Measurements from ENCODE around the gene ZDHHC17. TPM values are rescaled to one million over a fixed set of nuclear protein-coding genes. Genes with fewer than 3 reads are reported as not detected.

The ZDHHC17 gene
- total and polyA plus RNA-seq, 4 donors, result 60.7 to 201 (median 88.2) TPM

DNA sequence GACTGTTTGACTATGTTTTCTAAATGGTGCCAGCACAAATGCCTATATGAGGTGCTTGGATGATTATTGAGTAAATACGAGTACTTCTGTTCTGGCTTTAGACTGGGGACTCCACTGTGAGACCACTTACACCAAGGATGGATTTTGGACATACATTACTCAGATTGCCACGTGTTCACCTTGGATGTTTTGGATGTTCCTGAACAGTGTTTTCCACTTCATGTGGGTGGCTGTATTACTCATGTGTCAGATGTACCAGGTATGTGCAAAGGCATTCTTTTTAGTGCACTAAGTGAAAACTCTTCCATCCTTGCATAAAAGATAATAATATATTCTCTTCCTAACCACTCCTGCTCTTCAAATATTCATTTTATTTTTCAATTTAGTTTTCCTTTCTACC lies 84.2 kb downstream of the ZDHHC17 start:
- 93% methylated on average over 2 of the region's 2 CpGs for WGBS (ENCODE audit: insufficient coverage)
- peaks cover 10% of the 10 kb centered on the region for H3K36me3 ChIP-seq (ENCODE audit: control insufficient read depth, insufficient read depth, low read length)
- no peak overlapping the region for H3K27ac ChIP-seq (ENCODE audit: low read depth, low read length)

DNA sequence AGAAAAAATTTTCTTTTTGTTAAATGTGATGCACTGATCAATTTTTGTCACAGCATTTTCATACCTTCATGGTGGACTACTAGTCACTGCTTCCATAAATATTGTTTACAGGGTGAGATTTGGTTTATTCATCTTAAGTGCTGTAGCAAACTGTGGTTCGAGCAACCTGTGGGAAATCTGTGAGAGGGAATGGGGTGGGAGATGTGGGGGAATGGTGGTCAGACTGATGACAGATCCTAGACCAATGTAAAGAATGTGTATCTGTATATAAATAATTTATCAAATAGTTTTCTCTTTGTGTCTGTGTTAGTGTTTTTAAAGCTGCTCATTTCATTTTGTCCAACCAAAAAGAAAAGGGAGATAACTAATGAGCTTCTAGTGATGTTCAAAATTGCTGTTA lies 88.2 kb downstream of the ZDHHC17 start:
- Histone ChIP-seq H3K27ac (ENCODE audit: low read depth, low read length) (no peak overlapping the region), H3K4me1 (ENCODE audit: control insufficient read depth, insufficient read depth, low read length) (no peaks in the 10 kb centered on the region), H3K4me3 (ENCODE audit: low read depth, low read length) (no peak overlapping the region), H3K9me3 (ENCODE audit: control insufficient read depth, insufficient read depth, low read length) (no peaks in the 10 kb centered on the region), H3K27me3 (ENCODE audit: control insufficient read depth, insufficient read depth, low read length) (no peaks in the 10 kb centered on the region), H3K36me3 (ENCODE audit: control insufficient read depth, insufficient read depth, low read length) (peaks cover 10% of the 10 kb centered on the region)
- no peak for DNase-seq (ENCODE audit: low read depth in 4 of 6, low spot score in 6 of 6)
- 100% methylated on average over 1 of the region's 1 CpG for WGBS (ENCODE audit: insufficient coverage)

More for the DNA sequence above, 84.2 kb downstream of the ZDHHC17 start:
- no peak for DNase-seq (ENCODE audit: low read depth in 4 of 6, low spot score in 6 of 6)
- H3K4me3 ChIP-seq (ENCODE audit: low read depth, low read length), result no peak overlapping the region
- no peaks in the 10 kb centered on the region for H3K27me3 ChIP-seq (ENCODE audit: control insufficient read depth, insufficient read depth, low read length)
- H3K9me3 ChIP-seq (ENCODE audit: control insufficient read depth, insufficient read depth, low read length), result no peaks in the 10 kb centered on the region
- H3K4me1 ChIP-seq (ENCODE audit: control insufficient read depth, insufficient read depth, low read length), result no peaks in the 10 kb centered on the region

DNA sequence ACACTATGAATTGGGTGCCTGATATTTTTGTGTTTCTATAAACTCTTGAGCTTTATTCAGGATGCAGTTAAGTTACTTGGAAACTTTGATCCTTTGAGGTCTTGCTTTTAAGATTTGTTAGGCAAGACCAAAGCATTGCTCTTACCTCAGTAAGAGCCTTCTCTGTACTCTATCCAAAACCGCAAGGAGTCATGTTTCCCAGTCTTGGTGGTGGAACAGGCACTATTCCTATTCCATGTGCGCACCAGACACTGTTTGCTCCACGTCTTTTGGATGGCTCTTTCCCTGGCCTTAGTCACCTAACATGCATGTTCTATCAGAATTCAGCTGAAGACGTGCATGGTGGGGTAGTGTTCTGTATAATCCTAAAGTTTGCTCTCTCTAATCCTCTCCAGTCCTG lies 91.4 kb downstream of the ZDHHC17 start:
- no peaks in the 10 kb centered on the region for H3K4me1 ChIP-seq (ENCODE audit: control insufficient read depth, insufficient read depth, low read length)
- H3K27ac ChIP-seq (ENCODE audit: low read depth, low read length), result no peak overlapping the region
- H3K27me3 ChIP-seq (ENCODE audit: control insufficient read depth, insufficient read depth, low read length), result no peaks in the 10 kb centered on the region
- no peak for DNase-seq (ENCODE audit: low read depth in 4 of 6, low spot score in 6 of 6)
- H3K36me3 ChIP-seq (ENCODE audit: control insufficient read depth, insufficient read depth, low read length), result peaks cover 2% of the 10 kb centered on the region
- WGBS (ENCODE audit: insufficient coverage), result 93% methylated on average over 3 of the region's 4 CpGs
- H3K4me3 ChIP-seq (ENCODE audit: low read depth, low read length), result no peak overlapping the region
- no peaks in the 10 kb centered on the region for H3K9me3 ChIP-seq (ENCODE audit: control insufficient read depth, insufficient read depth, low read length)

DNA sequence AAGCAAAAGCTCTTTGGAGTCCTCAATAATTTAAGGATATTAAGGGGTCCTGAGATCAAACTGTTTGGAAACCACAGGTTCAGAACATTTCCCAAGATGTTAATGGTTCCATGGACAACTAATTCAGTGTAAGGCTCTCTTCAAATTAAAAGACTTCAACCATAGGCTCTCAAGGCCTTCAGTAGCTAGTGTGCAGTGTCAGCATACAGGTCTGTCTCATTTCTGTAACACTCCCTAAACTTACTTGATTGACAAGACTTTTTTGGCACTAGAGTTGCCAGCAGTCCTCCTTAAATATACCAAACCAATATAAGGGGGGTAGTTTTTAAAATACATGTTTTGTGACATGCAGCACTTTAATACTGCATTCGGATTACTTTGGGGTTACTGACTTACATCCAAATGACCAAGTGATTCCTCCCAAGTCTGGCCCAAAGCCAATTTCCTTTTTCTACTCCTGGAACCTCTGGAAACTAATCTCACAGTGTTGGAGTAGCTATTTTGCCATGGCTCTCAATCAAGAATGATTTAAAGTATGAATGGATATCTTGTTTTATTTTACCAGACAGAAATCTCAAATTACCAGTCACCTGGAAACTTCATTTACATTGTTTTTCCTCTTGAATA lies 92.2 kb downstream of the ZDHHC17 start:
- no peak for DNase-seq (ENCODE audit: low read depth in 4 of 6, low spot score in 6 of 6)
- H3K27me3 ChIP-seq (ENCODE audit: control insufficient read depth, insufficient read depth, low read length), result no peaks in the 10 kb centered on the region
- WGBS (ENCODE audit: insufficient coverage), result no CpG with 5 or more reads among the region's 1 CpG

DNA sequence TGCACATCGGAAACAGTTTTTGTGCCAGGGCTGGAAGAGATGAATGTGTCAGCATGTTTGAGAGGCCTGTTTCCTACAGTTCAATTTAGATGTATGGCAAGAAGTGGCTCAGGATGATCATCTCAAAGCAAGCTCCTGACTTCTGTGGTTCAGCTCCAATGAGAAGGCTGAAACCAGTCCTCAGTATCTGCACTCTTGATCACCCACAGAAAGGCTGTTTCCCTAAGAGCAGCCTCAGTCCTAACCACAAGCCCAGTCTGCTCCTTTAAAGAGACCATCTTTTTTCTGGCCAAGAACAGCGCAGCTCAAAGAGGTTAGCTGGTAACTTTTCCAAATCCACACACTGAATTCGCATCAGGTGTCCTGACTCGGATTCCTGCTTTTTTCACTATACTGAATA lies 95.7 kb downstream of the ZDHHC17 start:
- Histone ChIP-seq H3K4me1 (ENCODE audit: control insufficient read depth, insufficient read depth, low read length) (no peaks in the 10 kb centered on the region), H3K27me3 (ENCODE audit: control insufficient read depth, insufficient read depth, low read length) (no peaks in the 10 kb centered on the region), H3K36me3 (ENCODE audit: control insufficient read depth, insufficient read depth, low read length) (no peaks in the 10 kb centered on the region), H3K9me3 (ENCODE audit: control insufficient read depth, insufficient read depth, low read length) (no peaks in the 10 kb centered on the region), H3K4me3 (ENCODE audit: low read depth, low read length) (no peak overlapping the region), H3K27ac (ENCODE audit: low read depth, low read length) (no peak overlapping the region)
- 61% methylated on average over 3 of the region's 4 CpGs for WGBS (ENCODE audit: insufficient coverage)
- DNase-seq (ENCODE audit: low read depth in 4 of 6, low spot score in 6 of 6), result no peak

More for the DNA sequence above, 92.2 kb downstream of the ZDHHC17 start:
- H3K4me3 ChIP-seq (ENCODE audit: low read depth, low read length), result no peak overlapping the region
- H3K36me3 ChIP-seq (ENCODE audit: control insufficient read depth, insufficient read depth, low read length), result no peaks in the 10 kb centered on the region
- no peaks in the 10 kb centered on the region for H3K4me1 ChIP-seq (ENCODE audit: control insufficient read depth, insufficient read depth, low read length)
- no peaks in the 10 kb centered on the region for H3K9me3 ChIP-seq (ENCODE audit: control insufficient read depth, insufficient read depth, low read length)
- H3K27ac ChIP-seq (ENCODE audit: low read depth, low read length), result no peak overlapping the region

DNA sequence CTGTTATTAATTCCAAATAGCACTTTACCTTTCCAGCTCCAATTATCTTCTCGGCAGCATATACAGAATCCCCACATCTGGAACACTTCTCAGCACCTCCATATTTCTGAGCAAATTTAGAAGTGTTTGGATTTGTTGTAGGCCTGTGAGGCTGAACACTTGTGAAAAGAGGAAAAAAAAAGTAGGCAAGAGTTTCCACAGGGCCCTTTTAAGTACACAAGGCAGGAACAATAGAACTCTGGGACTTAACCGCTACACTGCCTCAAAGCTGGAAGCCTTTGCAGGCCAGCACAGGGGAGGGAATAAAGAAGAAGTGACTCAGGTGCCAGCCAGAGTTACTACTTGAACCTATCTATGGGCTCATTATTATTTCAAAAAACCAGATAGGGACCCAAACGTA lies 96.3 kb downstream of the ZDHHC17 start:
- H3K4me3 ChIP-seq (ENCODE audit: low read depth, low read length), result no peak overlapping the region
- H3K4me1 ChIP-seq (ENCODE audit: control insufficient read depth, insufficient read depth, low read length), result no peaks in the 10 kb centered on the region
- DNase-seq (ENCODE audit: low read depth in 4 of 6, low spot score in 6 of 6), result no peak
- H3K27ac ChIP-seq (ENCODE audit: low read depth, low read length), result no peak overlapping the region
- H3K36me3 ChIP-seq (ENCODE audit: control insufficient read depth, insufficient read depth, low read length), result no peaks in the 10 kb centered on the region
- H3K9me3 ChIP-seq (ENCODE audit: control insufficient read depth, insufficient read depth, low read length), result no peaks in the 10 kb centered on the region
- WGBS (ENCODE audit: insufficient coverage), result no CpG with 5 or more reads among the region's 3 CpGs
- H3K27me3 ChIP-seq (ENCODE audit: control insufficient read depth, insufficient read depth, low read length), result no peaks in the 10 kb centered on the region

DNA sequence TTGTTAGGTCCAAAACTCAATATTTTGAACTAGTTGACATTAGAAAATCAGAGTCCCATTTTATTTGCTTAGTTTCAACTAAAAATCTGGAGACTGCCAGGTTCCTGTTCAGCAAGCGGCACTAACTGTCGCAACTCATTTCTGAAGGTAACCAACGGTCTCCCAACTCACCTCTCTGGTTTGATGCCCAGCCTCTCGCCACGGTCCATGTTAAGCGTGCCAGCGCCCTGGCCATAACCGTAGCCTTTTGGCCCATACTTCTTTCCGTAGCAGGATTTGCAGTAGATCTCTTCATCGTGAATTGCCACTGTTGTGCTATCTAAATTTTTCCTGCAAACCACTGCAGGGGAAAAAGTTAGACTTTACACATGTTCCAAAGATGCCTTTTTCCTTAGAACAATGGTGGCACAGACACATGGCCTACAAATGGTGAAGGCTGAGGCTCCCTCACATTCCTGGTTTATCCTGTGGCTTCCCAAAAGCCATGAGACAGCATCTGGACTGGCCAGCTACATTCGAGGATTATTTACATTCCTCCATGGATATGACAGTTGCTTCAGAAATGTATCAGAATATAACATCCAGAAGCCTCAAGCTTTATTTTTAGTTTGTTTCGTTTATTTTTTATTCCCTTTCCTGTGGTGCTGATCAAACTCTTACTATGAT lies 99.2 kb downstream of the ZDHHC17 start:
- no peaks in the 10 kb centered on the region for H3K9me3 ChIP-seq (ENCODE audit: control insufficient read depth, insufficient read depth, low read length)
- 98% methylated on average over 10 of the region's 12 CpGs for WGBS (ENCODE audit: insufficient coverage)
- H3K27me3 ChIP-seq (ENCODE audit: control insufficient read depth, insufficient read depth, low read length), result no peaks in the 10 kb centered on the region
- H3K27ac ChIP-seq (ENCODE audit: low read depth, low read length), result no peak overlapping the region
- H3K4me3 ChIP-seq (ENCODE audit: low read depth, low read length), result no peak overlapping the region
- H3K36me3 ChIP-seq (ENCODE audit: control insufficient read depth, insufficient read depth, low read length), result no peaks in the 10 kb centered on the region
- no peak for DNase-seq (ENCODE audit: low read depth in 4 of 6, low spot score in 6 of 6)
- peaks cover 5% of the 10 kb centered on the region for H3K4me1 ChIP-seq (ENCODE audit: control insufficient read depth, insufficient read depth, low read length)

DNA sequence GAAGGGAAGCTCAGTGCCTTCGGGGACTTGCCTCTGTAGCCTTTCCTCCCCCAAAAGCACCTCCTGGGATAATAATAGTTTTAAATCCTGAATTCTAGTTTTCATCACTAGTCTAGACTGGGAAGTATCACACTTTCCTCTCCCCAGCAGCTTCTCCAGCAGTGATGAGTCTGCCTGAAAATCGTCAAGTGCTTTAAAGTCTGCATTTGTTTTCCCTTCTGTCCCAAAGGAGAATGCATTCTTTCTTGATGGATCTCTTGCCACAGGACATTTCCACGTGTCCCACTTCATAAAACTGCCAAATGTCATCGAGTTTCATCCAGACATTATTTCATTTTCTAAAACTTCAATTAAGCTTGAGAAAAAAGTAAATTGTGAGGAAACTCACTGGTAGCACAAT lies 99.9 kb downstream of the ZDHHC17 start:
- 18% methylated on average over 1 of the region's 4 CpGs for WGBS (ENCODE audit: insufficient coverage)
- H3K4me3 ChIP-seq (ENCODE audit: low read depth, low read length), result no peak overlapping the region
- peaks cover 5% of the 10 kb centered on the region for H3K4me1 ChIP-seq (ENCODE audit: control insufficient read depth, insufficient read depth, low read length)
- no peaks in the 10 kb centered on the region for H3K9me3 ChIP-seq (ENCODE audit: control insufficient read depth, insufficient read depth, low read length)
- no peak overlapping the region for H3K27ac ChIP-seq (ENCODE audit: low read depth, low read length)
- no peak for DNase-seq (ENCODE audit: low read depth in 4 of 6, low spot score in 6 of 6)
- H3K36me3 ChIP-seq (ENCODE audit: control insufficient read depth, insufficient read depth, low read length), result no peaks in the 10 kb centered on the region
- no peaks in the 10 kb centered on the region for H3K27me3 ChIP-seq (ENCODE audit: control insufficient read depth, insufficient read depth, low read length)

DNA sequence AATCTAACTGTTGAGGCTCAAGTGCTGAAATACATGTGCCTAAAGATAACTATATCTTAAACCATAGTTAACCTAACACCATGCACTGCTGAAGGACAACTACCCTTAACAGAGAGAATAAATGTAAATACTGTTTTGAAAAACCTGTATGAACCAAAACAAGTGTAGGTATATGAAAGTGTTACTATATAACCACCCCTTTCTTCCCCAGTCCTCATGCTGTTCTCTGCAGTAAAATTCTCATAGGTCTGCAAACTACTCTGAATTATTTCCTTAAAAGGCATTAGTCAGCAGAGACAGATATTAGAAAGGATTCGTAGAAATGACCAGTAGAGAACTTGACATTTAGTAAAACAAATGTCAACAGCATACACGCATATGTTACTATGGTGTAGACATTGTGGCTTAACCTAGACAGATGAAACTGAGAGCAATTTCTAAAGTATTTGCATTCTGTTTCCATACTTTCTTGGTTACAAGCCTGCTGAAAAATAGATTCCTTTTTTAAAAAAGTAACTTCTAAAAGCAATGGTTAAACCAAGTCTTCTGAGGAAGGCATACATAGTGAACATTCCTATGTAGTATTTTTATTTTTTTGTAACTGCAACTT lies 101.0 kb downstream of the ZDHHC17 start:
- H3K27ac ChIP-seq (ENCODE audit: low read depth, low read length), result no peak overlapping the region
- H3K4me3 ChIP-seq (ENCODE audit: low read depth, low read length), result no peak overlapping the region
- no CpG with 5 or more reads among the region's 2 CpGs for WGBS (ENCODE audit: insufficient coverage)
- no peaks in the 10 kb centered on the region for H3K36me3 ChIP-seq (ENCODE audit: control insufficient read depth, insufficient read depth, low read length)
- H3K9me3 ChIP-seq (ENCODE audit: control insufficient read depth, insufficient read depth, low read length), result no peaks in the 10 kb centered on the region
- no peaks in the 10 kb centered on the region for H3K27me3 ChIP-seq (ENCODE audit: control insufficient read depth, insufficient read depth, low read length)
- H3K4me1 ChIP-seq (ENCODE audit: control insufficient read depth, insufficient read depth, low read length), result peaks cover 5% of the 10 kb centered on the region
- no peak for DNase-seq (ENCODE audit: low read depth in 4 of 6, low spot score in 6 of 6)

DNA sequence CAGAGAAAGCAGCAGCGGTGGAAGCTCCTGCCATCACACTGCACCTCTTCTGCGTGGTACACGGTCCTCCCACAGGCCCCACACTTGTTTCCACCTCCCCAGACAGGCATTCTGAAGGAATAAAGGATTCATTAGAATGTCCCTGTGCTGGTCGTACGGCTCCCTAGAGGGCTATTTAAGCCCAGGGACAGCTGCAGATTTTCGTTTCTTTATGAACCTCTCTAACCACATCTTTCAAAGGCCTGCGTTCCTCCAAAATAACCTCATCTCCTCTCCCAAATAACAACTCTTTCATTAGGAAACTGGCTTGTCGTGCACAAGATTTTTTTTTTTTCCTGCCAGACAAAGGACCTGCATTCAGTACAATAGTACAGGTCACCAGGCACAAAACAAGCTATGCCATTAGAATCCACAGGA lies 102.2 kb downstream of the ZDHHC17 start:
- 20% methylated on average over 7 of the region's 8 CpGs for WGBS (ENCODE audit: insufficient coverage)
- H3K27ac ChIP-seq (ENCODE audit: low read depth, low read length), result no peak overlapping the region
- no peak overlapping the region for H3K4me3 ChIP-seq (ENCODE audit: low read depth, low read length)
- no peaks in the 10 kb centered on the region for H3K36me3 ChIP-seq (ENCODE audit: control insufficient read depth, insufficient read depth, low read length)
- H3K27me3 ChIP-seq (ENCODE audit: control insufficient read depth, insufficient read depth, low read length), result no peaks in the 10 kb centered on the region
- H3K9me3 ChIP-seq (ENCODE audit: control insufficient read depth, insufficient read depth, low read length), result no peaks in the 10 kb centered on the region
- peaks cover 5% of the 10 kb centered on the region for H3K4me1 ChIP-seq (ENCODE audit: control insufficient read depth, insufficient read depth, low read length)
- peak in 3 of 6 donors; percentile 11 to 84 (median 33) for DNase-seq (ENCODE audit: low read depth in 4 of 6, low spot score in 6 of 6)
